Activated CD8-positive, alpha-beta memory T cell treated with anti-CD3 and anti-CD28 coated beads, Interleukin-2, amount 50 U/mL, for 1 hour (primary cell): ENCODE measurements around the gene AQP12B.
"Not testable (repeated sequence)": the region's sequence is repeated elsewhere in the genome, so short reads cannot be mapped to it uniquely, and the experiment has no call there.

Experiments
- DNase-seq: peaks from one replicate; pipeline ENCODE4 v3.0.0-alpha.2; 2020; ENCODE audit errors: extremely low read depth

The AQP12B gene, protein sequence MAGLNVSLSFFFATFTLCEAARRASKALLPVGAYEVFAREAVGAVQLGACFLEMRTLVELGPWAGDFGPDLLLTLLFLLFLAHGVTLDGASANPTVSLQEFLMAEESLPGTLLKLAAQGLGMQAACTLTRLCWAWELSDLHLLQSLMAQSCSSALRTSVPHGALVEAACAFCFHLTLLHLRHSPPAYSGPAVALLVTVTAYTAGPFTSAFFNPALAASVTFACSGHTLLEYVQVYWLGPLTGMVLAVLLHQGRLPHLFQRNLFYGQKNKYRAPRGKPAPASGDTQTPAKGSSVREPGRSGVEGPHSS

DNA sequence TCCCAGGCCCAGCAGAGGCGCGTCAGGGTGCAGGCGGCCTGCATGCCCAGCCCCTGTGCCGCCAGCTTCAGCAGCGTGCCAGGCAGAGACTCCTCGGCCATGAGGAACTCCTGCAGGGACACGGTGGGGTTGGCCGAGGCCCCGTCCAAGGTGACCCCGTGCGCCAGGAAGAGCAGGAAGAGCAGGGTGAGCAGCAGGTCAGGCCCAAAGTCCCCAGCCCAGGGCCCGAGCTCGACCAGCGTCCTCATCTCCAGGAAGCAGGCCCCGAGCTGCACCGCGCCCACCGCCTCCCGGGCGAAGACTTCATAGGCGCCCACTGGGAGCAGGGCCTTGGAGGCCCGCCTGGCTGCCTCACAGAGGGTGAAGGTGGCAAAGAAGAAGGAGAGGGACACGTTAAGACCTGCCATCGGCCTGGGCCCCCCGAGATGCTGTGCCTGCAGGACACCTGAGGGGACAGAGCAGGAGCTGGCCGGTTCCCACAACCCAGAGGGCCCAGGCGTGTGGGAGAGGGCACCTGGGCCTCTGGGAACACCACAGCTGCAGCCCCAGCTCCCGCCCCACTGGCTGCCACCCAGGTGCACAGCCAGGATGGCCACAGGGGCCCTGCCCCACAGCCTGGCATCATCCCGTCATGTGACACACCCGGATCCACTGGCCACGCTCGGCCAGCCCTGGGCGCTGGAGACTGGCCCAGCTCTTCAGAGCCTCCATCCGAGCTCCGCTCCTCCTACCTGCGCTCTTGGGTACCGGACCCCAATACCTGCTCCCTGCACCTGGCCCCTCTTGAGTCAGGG lies at the start of gene AQP12B:
AQP12B (minus strand) TSS at position 455 of the 794 bp plus-strand sequence; CDS start at position 407, 48 bp downstream.
- not testable (repeated sequence) for DNase-seq

DNA sequence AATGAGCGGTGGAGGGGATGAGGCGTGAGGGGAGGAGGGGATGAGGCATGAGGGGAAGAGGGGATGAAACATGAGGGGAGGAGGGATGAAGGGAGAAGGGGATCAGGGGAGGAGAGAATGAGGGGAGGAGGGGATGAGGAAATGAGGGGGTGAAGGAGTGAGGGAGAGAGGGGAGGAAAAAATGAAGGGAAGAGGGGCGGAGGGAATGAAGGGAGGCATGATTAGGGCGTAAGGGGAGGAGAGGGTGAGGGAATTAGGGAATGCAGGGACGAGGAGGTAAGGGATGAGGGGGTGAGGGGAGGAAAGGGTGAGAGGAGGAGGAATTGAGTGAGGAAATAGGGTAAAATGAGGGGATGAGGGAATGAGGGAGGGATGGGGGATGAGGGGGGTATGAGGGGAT lies 49.5 kb upstream of the AQP12B start:
- no peak for DNase-seq

GRCh38 chr2:240731178-240731545 lies 48.5 kb upstream of the AQP12B start:
- DNase-seq = no peak

- no peak for DNase-seq
Observed at GRCh38 chr2:240730501-240731177, 48.0 kb upstream of the AQP12B start.

DNA sequence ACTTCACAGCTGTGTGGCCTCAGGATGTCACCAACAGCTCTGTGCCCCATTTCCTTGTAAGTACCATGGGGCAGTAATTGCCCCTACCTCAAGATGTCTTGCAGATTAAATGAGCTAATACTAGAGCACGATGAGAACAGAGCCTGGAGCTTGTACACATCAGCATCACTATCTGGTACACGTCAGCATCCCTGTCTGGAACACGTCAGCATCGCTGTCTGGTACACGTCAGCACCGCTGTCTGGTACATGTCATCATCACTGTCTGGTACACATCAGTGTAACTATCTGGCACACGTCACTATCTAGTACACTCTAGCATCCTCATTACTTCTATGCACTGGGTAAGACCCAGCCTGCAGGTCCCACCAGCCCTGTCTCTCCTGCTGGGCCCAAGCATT lies 46.1 kb upstream of the AQP12B start:
- DNase-seq = no peak

GRCh38 chr2:240728361-240728760 lies 45.7 kb upstream of the AQP12B start:
- DNase-seq = no peak

- DNase-seq = no peak
Observed at GRCh38 chr2:240727913-240728312, 45.2 kb upstream of the AQP12B start.

DNA sequence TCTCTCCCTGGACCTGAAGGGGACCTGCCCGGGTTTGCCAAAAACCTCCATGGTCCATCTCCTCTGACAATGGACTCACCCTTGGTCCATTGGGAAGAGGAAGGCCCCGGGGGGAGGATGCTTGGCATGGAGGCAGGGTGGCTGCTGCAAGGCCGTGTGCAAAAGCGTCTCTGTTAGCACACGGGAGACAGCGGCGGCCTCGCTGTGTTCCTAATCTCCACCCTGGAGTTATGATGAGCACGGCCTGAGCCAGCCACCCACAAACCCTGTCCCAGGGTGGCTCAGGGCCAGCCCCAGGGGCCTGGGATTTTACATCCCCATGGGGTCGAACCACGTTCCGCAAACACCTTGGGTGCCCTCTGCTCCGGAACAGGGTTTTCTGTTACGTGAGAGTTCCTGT lies 44.8 kb upstream of the AQP12B start:
- DNase-seq = no peak

- DNase-seq = no peak
Observed at GRCh38 chr2:240726876-240727275, 44.2 kb upstream of the AQP12B start.

DNA sequence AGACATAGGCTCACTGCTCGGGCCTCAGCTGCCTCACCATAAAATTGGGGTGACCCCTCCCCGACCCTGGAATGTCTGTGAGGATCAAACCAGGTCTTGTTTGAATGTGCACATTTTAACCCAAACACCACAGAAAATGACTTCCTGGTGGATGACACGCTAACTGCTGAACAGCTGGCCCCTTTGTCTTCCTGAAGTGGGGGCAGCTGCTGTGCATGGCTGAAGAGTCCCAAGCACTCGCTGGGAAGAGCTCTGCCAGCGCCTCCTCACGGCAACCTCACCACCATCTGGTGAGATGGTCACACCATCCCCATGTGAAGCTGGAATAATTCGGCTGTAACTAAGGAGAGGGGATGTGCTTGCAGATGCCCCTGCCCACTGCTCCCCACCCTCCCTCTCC lies 43.0 kb upstream of the AQP12B start:
- no peak for DNase-seq

GRCh38 chr2:240725266-240725665 lies 42.6 kb upstream of the AQP12B start:
- DNase-seq = no peak

DNA sequence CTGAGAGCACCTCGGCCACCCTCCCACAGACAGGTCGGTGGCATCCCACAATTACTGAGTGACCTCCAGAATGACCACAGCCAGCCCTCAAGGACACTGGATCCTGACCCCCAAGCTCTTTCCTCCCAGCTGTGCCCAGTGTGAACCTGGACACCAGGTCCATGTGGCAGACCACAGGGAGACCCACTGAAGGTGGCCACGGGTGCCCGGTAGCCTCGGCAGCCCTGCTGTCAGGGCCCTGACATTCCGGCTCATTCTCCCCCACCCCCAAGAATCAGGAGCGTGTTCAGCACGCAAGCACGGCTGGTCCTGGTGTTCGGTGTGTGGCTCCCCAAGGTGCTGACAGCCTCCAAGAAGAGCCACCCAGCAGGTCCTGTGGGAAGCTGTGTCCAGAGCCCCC lies 41.7 kb upstream of the AQP12B start:
- DNase-seq = no peak

- DNase-seq = no peak
Observed at GRCh38 chr2:240723851-240724250, 41.2 kb upstream of the AQP12B start.

DNA sequence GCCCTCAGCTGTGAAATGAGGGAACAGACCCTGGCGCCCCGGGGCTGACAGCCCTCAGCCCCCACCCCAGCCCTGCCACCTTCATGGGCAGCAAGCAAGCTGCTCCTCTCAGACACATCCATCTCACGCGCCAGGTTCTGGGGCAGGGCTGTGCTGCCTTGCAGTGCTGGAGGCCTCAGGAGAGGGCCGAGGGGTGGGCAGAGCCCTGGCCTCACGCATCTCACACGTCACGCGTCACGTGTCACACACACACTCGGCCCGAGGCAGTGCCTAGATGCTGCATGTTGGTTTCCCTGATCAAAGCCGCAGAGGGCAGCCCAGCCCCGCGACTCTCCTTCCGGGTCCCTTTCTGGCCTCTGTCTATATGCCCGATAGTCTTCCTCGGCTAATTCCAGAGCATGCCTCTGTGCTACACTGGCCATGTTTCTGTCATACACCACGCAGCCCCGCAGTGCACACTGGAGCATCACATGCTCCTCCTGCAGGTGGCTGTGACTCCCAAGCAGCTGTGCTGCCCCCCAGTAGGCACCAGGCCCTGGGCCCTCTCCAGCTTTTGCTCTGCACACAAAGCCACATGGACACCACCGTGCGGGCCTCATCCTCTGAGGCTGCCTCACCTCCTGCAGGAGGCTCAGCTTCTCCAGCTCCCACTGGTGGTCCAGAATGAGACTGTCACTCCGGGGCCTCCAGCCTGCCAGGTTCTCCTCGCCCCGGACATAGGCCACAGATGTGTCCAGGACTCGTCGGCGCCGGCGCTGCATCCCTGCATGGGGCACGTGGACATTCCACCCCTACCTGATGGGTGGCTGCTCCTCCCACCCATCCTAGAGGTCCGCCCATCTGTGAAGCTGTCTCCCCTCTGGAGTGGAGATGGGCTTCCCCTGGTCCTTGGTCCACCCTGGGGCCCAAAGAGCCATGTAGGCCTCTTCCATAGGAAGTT lies 40.4 kb upstream of the AQP12B start:
- DNase-seq = no peak

- DNase-seq = no peak
Observed at GRCh38 chr2:240722376-240722775, 39.7 kb upstream of the AQP12B start.

GRCh38 chr2:240721596-240722180 lies 39.0 kb upstream of the AQP12B start:
- DNase-seq = no peak

DNA sequence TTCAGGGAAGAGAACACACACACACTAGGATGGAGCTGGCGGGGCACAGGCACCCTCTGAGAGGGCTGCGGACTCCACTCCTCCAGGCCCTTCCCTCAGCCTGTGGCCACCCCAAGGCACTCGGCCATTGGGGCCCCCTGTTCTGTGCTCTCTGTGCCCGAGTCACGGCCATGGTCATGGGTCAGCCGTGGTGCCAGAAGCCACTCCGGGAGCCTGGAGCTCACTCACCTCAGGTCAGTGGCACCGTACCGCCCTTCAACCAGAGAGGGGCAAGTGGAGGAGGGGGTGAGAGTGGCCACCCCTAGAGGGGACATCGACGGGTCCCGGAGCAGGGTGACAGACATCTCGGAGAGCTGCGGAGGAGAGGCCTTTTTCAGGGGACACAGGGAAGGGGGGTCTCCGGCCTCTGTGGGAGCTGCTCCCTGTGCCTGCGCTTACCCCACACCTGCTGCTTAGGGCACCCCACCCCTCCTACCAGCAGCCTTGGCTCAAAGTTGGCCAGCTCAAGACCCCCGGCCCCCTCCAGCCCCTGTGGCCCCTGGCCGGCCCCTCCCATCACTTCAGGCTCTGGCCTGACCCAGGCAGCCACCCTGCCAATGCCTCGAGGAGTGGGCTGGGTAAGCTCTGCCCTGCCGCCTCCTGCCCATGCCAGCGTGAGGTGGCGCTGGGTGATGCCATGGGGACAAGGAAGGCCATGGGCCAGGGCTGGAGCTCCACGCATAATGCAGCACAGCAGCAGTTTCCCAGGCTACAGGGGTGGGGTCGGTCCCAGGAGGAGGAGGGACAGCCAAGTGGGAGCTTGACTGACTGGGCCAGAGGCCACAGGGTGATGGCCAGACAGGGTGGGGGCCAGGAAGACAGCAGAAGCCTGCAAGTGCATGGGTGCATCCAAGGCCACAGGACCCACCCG lies 38.3 kb upstream of the AQP12B start:
- DNase-seq = no peak

DNA sequence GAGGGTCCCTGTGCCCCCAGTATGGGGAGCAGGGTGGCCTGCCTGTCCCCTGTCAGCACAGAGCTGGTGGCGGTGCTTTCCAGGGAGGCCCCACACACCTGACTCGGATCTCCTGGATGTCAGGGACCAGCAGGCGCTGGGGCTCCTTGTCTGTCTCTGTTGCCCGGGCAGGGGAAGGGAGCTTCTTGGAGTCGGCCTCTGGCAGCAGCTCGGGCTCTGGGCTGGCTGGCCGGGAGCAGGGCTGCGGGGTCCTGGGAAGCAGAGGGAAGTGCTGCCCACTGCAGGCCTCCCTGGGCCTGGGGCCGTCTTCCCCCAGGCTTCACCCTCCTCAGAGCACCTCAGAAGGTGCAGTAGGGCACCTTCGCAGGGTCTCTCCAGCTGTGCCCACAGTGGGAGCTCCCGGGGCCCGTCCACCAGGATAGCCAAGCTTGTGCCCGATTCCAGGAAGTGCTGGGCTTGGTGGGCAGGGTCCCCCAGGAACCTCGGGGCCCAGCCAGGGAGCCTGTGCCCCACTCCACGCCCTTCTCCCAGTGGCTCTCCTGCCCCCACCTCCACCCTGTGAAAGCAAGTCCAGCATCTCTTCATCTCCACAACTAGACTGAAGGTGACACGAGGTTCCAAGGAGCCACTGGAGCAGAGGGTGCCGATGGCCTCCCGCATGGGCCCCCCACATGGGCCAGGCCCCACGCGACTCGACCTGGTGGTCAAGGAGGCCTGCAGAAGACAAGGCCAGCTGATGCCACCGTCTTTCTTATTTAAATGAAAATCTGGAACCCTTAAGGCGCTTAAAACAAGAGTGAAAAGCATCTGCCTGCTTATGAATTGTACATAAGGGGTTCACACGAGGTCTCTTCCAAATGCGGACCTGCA lies 37.2 kb upstream of the AQP12B start:
- no peak for DNase-seq

GRCh38 chr2:240718896-240719490 lies 36.3 kb upstream of the AQP12B start:
- DNase-seq = no peak
